SHP77 (cell line): ENCODE measurements around the gene NELL2.

Source experiments
- DNase-seq, 2 experiments: peaks; one replicate each; lab custom pipeline; 2025; lab: John Stamatoyannopoulos, UW

Gene NELL2

DNA sequence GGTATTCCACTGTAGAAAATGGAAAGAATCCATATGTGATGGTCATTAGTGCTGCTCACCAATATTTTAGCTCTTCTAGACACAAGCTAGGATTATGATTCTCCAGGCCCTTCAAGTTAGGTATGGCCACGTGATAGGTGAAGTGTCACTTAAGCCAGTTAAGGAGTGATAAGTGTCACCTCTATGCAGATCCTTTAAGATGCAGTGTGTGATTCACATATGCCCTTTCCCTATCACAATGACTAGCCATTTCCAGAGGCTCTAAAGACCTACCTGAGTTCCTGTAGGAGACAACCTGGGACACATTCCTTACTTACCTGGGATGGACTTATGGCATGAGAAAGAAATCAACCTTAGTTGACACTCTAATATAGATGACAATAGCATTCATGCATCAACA is 343.2 kb downstream of the NELL2 start:
- no peak for DNase-seq

DNA sequence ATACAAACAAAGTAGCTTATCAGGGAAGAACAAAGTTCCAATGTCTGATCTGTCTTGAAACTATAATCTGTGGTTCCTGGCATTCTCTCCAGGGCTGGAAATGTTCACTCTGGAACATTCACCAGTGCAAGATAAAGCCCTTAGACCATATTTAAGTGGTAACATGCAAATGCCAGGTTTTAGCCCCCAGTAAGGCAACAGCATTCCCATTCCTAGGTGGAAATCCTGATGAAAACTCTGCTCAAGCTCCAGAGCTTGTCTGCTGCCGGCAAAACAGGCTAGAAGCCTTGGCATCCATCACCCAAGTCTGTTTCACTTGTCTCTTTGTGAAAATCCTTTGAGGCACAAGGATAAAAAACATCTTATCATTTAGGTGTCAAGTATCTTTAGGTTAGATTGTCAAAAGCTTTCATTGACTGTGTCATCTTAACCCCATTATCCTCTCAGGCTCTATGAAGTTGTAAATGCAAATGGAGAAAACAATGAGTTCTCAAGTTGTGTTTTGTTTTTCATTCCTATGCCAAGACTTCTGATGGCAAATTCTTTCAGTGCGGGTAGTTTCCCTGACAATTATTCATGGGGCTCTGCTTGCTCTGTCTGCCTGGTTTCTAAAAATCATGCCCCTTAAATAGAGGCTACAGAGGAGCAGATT is 344.7 kb downstream of the NELL2 start:
- no peak for DNase-seq

DNA sequence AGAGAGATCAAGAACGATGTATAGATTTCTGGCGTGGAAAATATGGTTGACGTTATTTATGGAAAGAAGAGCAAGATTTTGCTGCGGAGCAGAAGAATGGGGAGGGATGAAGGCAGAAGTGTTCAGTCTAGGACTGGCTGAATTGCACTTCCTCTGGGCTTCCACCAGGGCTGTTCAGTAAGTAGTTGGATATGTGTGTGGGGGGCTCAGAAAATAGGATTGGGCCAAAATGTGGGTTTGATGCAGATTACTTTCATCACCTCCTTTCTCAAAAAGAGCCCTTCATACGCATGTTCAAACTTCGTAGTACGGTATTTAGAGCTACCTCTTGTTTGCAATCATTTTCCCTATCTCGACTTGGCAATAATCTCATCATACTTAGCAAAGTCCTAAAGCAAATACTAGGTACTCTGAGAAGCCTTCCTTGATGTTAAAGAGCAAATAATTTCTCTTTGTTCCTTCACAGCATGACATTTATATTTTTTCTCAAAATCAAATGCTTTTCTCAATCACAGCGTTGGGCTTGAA is 349.4 kb downstream of the NELL2 start:
- DNase-seq = no peak

DNA sequence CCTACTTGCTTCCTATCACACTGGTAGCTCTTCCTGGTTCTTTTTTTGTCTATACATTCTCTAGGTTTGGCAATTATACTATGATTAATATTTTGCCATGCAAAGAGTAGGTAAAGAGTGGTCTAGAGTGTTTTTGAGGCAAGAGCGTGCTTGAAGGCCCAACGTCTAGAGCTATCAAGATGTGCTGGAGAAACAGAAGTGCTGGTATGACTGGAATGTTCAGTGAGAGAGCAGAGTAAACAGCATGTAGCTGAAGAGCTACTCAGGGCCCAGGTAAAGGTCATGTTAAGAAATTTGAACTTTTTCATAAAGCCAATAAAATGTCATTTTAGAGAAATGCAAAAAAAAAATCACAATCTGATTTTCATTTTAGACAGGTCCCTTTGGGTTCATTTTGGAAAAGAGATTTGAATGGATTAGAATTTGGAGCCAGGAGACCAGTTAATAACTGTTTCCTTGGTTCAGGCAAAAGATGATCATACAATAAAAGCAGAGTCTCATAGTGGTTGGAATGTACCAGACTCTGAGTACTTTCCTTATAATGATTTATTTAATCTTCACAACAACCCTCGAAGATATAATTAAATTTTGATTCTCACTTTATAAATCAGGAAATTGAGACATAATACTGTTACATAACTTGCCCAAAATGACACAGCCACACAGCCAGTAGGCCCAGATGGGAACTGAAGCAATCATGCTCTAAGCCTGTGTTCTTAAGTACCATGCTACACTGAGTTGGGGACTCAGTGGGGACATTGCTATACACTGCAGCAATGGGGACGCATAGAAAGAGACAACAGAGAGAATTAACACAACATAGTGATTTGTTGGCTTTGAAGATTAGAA is 350.1 kb downstream of the NELL2 start:
- DNase-seq = no peak

GRCh38 chr12:44523828-44524227 is 352.3 kb downstream of the NELL2 start:
- no peak for DNase-seq

DNA sequence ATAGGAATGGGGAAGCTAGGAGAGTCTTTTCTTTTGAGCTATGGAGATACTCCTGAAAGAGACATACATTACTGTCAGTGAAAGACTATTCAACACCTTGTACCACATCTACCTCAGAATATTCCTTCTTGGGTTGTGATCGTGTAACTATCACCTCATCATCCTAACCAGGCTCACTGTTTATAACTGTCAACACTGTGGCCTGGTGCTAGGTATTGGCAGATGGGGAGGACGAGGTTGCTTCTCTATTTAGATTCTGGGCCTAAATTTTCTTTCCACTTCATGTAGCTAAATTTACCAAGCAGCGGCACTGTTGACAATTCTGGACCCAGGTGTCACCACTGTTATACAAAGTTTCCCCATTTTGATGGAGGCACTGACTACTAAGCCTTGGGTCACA is 354.4 kb downstream of the NELL2 start:
- DNase-seq = no peak

GRCh38 chr12:44519931-44520330 is 356.2 kb downstream of the NELL2 start:
- peak in 1 of 2 experiments; percentile 29 for DNase-seq

- no peak for DNase-seq
Measured at GRCh38 chr12:44511289-44511688, 364.8 kb downstream of the NELL2 start.

GRCh38 chr12:44510510-44510909 is 365.6 kb downstream of the NELL2 start:
- DNase-seq = no peak

DNA sequence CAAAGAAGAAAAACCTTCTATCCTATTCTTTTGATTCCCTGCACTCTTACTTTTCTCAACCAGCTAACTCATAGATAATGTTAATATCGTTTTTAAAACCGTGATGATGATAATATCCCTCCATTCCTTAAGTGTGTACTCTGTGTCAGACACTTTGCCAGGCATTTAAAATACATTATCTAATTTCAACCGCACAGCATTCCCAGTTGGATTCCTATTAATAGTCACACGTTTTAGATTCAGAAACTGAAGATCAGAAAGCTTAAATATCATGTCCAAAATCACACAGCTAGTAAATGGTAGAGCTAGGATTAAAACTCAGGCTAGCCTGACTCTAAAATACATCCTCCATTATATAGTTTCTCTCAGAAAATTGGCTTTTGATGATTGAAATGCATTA is 366.0 kb downstream of the NELL2 start:
- DNase-seq = no peak

DNA sequence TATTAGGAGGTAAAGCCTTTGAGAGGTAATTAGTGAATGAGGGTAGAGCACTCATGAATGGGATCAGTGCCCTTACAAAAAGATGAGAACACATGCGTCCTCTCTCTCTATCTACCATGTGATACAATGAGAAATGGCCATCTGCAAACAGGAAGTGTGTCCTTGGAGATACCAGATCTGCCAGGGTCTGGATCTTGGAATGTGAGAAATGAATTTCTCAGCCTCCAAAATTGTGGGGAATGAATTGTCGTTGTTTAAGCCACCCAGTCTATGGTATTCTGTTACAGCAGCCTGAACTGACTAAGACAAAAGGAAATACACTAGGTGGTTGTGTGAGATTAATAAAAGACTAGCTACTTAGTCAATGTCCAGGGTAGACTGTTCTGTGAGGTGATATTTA is 366.6 kb downstream of the NELL2 start:
- no peak for DNase-seq

GRCh38 chr12:44507461-44507860 is 368.7 kb downstream of the NELL2 start:
- DNase-seq = no peak

DNA sequence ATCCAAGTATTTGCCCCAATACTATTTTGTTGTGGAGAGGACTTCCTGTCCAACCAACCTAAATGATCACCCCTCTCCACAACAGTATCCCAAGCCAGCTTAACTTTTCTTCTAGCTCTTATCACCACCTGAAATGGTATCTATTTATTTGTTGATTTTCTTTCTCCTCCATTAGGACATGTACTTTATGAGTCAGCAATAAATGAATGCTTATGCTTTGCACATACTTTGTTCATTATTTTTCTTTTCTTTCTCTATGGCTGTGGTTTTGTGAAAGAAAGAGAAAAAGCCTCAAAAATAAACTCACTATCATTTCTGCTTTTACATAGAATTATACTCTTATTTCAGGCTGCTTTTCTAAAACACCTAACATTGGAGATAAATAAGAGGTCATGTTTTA is 371.3 kb downstream of the NELL2 start:
- no peak for DNase-seq

- no peak for DNase-seq
Measured at GRCh38 chr12:44503329-44503728, 372.8 kb downstream of the NELL2 start.

- DNase-seq = no peak
Measured at GRCh38 chr12:44502681-44503080, 373.4 kb downstream of the NELL2 start.

DNA sequence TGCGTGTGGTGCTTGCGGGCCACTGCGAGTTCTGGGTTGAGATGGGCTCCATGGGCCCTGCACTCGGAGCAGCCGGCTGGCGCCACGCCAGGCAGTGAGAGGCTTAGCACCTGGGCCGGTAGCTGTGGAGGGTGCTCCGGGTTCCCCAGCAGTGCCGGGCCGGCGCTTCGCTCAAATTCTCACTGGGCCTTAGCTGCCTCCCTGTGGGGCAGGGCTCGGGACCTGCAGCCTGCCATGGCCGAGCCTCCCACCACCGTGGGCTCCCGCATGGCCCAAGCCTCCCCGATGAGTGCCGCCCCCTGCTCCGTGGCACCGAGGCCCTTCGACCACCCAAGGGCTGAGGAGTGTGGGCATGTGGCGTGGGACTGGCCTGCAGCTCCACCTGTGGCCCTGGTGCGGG is 375.7 kb downstream of the NELL2 start:
- DNase-seq = no peak

DNA sequence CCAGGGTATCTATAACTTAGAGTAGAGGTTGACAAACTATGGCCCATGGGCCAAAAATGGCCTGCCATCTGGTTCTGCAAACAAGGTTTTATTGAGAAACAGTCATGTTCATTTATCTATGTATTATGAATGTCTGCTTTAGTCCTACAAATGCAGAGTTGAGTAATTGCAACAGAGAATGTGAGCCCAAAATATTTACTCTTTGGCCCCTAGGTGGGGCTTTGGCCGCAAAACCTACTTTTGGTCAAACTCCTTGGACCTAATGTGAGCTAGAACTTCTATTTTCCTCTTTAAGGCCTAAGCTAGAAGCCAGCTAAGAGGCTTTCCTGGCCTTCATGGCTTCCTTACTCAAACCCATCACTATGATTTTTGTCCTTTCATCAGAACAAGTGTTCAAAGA is 379.1 kb downstream of the NELL2 start:
- DNase-seq = no peak

- no peak for DNase-seq
Measured at GRCh38 chr12:44490181-44490580, 385.9 kb downstream of the NELL2 start.

- DNase-seq = no peak
Measured at GRCh38 chr12:44488180-44488579, 387.9 kb downstream of the NELL2 start.

GRCh38 chr12:44484862-44485261 is 391.3 kb downstream of the NELL2 start:
- DNase-seq = no peak

DNA sequence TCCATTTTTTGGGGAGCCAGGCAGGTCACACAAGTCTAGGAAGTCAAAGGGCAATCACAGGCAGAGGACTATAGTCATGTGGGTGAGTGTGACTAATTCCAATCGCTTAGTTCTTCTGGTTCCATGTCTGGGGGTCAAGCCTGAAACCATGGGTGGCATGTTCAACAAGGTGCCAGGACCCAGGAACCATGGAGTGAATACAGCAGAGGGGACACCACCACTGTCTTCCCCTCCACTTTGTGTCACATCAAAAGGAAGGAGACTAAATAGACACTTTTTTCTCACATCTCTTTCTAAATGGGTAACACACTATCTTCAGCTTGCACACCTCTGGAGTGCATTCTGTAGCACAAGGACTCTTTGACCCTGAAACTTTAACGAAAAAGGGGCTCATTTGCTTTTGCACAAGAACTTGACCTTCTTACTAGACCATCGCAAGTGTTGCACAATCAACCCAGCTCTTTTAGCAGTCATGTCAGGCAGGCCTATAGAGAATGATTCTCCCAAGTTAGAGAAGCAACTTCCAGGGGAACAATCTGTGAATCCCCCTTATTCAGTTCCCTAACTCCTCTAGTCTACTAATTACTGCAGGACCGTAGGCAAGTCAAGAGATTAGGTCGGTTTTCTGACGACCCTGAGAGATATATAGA is 398.7 kb downstream of the NELL2 start:
- DNase-seq = no peak

DNA sequence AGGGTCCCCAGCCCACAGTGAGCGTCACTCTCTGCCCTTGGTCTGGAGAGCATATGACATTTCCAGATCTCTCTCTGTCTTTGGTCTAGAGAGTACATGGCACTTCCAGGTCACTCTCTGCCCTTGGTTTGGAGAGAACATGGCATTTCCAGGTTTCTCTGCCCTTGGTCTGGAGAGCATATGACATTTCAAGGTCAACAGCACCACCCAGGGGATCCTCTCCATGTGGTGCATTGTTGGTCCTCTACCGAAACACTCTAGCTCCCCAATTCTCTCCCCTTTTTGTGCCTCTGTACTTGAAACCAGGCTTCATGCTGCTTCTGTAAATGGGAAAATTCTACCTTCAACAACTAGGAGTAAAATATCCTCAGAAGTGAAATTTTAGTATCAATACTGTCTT is 399.4 kb downstream of the NELL2 start:
- DNase-seq = no peak

DNA sequence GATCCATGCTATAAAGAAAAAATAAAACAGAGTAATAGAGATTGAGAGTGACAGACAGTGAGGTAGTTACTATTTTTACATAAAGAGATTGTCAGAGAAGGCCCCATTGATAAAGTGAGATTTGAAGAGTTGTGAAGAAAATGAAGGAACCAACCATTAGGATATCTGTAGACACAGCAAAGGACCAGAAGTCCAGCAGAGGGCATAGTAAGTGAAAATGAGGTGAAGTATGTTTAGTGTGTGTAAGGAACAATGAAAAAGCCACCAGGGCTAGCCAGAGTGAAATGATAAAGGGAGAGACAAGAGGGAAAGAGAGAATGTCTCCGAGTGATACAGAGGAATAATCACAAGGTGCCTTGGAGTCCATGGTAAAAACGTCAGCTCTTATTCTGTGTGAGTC is 411.0 kb downstream of the NELL2 start:
- no peak for DNase-seq
